Nephron progenitor cell (in vitro differentiated cells): ENCODE measurements around the gene QSER1.

Source experiments
- DNase-seq: peaks from one replicate; pipeline ENCODE4 v3.0.0; 2021
- H3K27ac Mint-ChIP-seq: 2 replicates; pipeline ENCODE4 v1.8.0; 2021; ENCODE audit warnings: mild to moderate bottlenecking, moderate library complexity, mixed read lengths
- H3K27me3 Mint-ChIP-seq: 2 replicates; pipeline ENCODE4 v1.8.0; 2021; ENCODE audit warnings: mild to moderate bottlenecking, low read depth, mixed read lengths; ENCODE audit not compliant: poor library complexity
- H3K36me3 Mint-ChIP-seq: 2 replicates; pipeline ENCODE4 v1.8.0; 2021; ENCODE audit warnings: low read depth, mixed read lengths
- H3K4me1 Mint-ChIP-seq: 2 replicates; pipeline ENCODE4 v1.8.0; 2021; ENCODE audit warnings: mixed read lengths
- H3K4me3 Mint-ChIP-seq: 2 replicates; pipeline ENCODE4 v1.8.0; 2021; ENCODE audit warnings: mild to moderate bottlenecking, moderate library complexity, mixed read lengths
- H3K9me3 Mint-ChIP-seq: 2 replicates; pipeline ENCODE4 v1.8.0; 2021; ENCODE audit warnings: mild to moderate bottlenecking, moderate library complexity, mixed read lengths
- CTCF ChIP-seq: fragments of 200-600 bp; sonication (generic); IDR thresholded peaks from 2 replicates; pipeline ENCODE4 v1.5.0; 2021; ENCODE audit warnings: antibody characterized with exemption

QSER1 gene

GRCh38 chr11:32893093-32893342 lies 407 bp downstream of the QSER1 start:
- DNase-seq = peak; percentile 81
- no peak for TF ChIP-seq CTCF
- Mint-ChIP-seq H3K27me3 (no peaks in the 10 kb centered on the region), H3K9me3 (peaks cover 19% of the 10 kb centered on the region), H3K27ac (no peak overlapping the region), H3K4me1 (peaks cover 55% of the 10 kb centered on the region), H3K4me3 (peak overlapping the region; percentile 95), H3K36me3 (peaks cover 33% of the 10 kb centered on the region)

- Mint-ChIP-seq H3K4me3 (peak overlapping the region; percentile 95), H3K36me3 (peaks cover 35% of the 10 kb centered on the region), H3K4me1 (peaks cover 56% of the 10 kb centered on the region), H3K27ac (peak overlapping the region; percentile 99), H3K27me3 (no peaks in the 10 kb centered on the region), H3K9me3 (peaks cover 19% of the 10 kb centered on the region)
- no peak for DNase-seq
- TF ChIP-seq CTCF = peak; percentile 38
Observed at GRCh38 chr11:32893343-32894148, 935 bp downstream of the QSER1 start.

GRCh38 chr11:32894149-32894827 lies 1.7 kb downstream of the QSER1 start:
- H3K4me1 Mint-ChIP-seq = peaks cover 62% of the 10 kb centered on the region
- H3K27ac Mint-ChIP-seq = peak overlapping the region; percentile 99
- H3K4me3 Mint-ChIP-seq = peak overlapping the region; percentile 95
- DNase-seq = peak; percentile 14
- peaks cover 35% of the 10 kb centered on the region for H3K36me3 Mint-ChIP-seq
- peaks cover 11% of the 10 kb centered on the region for H3K9me3 Mint-ChIP-seq
- TF ChIP-seq CTCF = no peak
- no peaks in the 10 kb centered on the region for H3K27me3 Mint-ChIP-seq

- Mint-ChIP-seq H3K9me3 (peaks cover 5% of the 10 kb centered on the region), H3K27ac (peak overlapping the region; percentile 99), H3K4me1 (peaks cover 67% of the 10 kb centered on the region), H3K4me3 (peak overlapping the region; percentile 95), H3K27me3 (peaks cover 3% of the 10 kb centered on the region), H3K36me3 (peaks cover 35% of the 10 kb centered on the region)
- no peak for DNase-seq
- no peak for TF ChIP-seq CTCF
Observed at GRCh38 chr11:32894921-32895320, 2.3 kb downstream of the QSER1 start.

GRCh38 chr11:32895471-32895870 lies 2.9 kb downstream of the QSER1 start:
- H3K27ac Mint-ChIP-seq = peak overlapping the region; percentile 99
- peaks cover 4% of the 10 kb centered on the region for H3K27me3 Mint-ChIP-seq
- no peak for TF ChIP-seq CTCF

GRCh38 chr11:32897103-32897502 lies 4.5 kb downstream of the QSER1 start:
- no peak for TF ChIP-seq CTCF
- DNase-seq = no peak
- no peak overlapping the region for H3K27ac Mint-ChIP-seq
- peak overlapping the region; percentile 26 for H3K4me3 Mint-ChIP-seq
- peaks cover 54% of the 10 kb centered on the region for H3K4me1 Mint-ChIP-seq
- peaks cover 4% of the 10 kb centered on the region for H3K27me3 Mint-ChIP-seq
- no peaks in the 10 kb centered on the region for H3K9me3 Mint-ChIP-seq
- peaks cover 51% of the 10 kb centered on the region for H3K36me3 Mint-ChIP-seq

More at GRCh38 chr11:32895471-32895870, 2.9 kb downstream of the QSER1 start:
- H3K4me1 Mint-ChIP-seq = peaks cover 64% of the 10 kb centered on the region
- H3K4me3 Mint-ChIP-seq = peak overlapping the region; percentile 95
- no peak for DNase-seq
- peaks cover 35% of the 10 kb centered on the region for H3K36me3 Mint-ChIP-seq
- no peaks in the 10 kb centered on the region for H3K9me3 Mint-ChIP-seq
